Hematopoietic multipotent progenitor cell treated with erythropoietin and hydrocortisone succinate and interleukin-3 and kit ligand, for 4 days (in vitro differentiated cells): ENCODE measurements around the gene PNRC2.
"Not testable (repeated sequence)": the region's sequence is repeated elsewhere in the genome, so short reads cannot be mapped to it uniquely, and the experiment has no call there.

ENCODE experiments used
- DNase-seq: peaks from one replicate; pipeline ENCODE4 v3.0.0-alpha.2; 2015

The PNRC2 gene

GRCh38 chr1:23957096-23957495 lies 2.5 kb upstream of the PNRC2 start:
- no peak for DNase-seq

DNA sequence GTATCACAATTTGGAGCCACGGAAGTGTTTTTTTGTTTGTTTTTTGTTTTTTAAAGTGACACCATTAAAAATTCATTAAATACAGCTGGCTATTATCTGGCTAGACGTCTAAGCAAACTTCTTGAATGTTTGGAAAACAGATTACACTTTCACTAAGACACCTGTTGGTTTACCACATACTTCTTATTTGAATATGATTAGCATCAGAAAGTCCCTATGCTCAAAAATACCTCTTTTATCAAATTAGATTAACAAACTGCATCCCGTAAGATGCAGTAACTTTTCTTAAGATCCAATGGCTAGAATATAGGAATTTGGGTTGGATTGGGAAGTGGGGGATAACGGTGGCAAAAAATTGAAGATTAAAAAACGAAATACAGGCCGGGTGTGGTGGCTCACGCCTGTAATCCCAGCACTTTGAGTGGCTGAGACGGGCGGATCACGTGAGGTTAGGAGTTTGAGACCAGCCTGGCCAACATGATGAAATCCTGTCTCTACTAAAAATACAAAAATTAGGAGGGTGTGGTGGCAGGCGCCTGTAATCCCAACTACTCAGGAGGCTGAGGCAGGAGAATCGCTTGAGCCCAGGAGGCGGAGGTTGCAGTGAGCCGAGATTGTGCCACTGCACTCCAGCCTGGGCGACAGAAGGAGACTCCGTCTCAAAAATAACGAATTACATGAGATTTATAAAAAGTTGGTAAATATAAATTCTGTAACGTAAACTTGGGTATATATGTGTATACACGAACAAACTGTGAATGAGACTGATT lies 1.4 kb upstream of the PNRC2 start:
- DNase-seq: peak; percentile 23

DNA sequence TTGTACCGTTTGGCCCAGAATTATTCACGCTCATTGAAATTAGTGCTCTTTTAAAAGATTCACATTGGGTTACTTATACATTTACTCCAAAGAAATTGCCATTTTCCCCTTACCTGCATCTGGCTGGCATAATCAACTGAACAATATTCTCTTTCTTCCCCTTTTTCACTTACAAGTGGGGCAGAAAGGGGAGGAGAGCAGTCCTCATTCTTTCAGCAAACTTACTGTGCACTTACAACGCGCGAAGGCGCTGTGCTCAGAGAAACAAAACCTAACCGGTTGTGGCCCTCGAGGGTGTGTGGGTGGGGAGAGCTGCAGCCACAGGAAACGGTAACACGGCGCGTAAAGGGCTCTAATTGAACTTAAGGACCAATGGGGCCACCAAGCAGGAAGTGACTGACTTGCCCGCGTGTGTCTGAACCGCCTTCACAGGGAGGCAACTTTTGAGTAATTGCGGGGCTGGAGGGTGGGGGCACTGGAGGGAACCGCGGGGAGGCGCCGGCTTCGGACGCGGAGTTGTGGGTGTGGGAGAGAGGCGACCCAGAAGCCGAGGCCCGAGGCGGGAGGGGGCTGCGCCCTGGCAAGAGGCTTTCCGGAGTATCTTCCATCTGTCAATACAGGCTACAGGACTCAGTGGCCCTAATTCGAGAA lies 693 bp upstream of the PNRC2 start:
- DNase-seq: peak; percentile 99

- DNase-seq: peak; percentile 30
Measured at GRCh38 chr1:23960291-23961020, 828 bp downstream of the PNRC2 start.

GRCh38 chr1:23963617-23964234 lies 4.1 kb downstream of the PNRC2 start:
- DNase-seq: peak; percentile 14

GRCh38 chr1:23964235-23964668 lies 4.6 kb downstream of the PNRC2 start:
- peak; percentile 21 for DNase-seq

DNA sequence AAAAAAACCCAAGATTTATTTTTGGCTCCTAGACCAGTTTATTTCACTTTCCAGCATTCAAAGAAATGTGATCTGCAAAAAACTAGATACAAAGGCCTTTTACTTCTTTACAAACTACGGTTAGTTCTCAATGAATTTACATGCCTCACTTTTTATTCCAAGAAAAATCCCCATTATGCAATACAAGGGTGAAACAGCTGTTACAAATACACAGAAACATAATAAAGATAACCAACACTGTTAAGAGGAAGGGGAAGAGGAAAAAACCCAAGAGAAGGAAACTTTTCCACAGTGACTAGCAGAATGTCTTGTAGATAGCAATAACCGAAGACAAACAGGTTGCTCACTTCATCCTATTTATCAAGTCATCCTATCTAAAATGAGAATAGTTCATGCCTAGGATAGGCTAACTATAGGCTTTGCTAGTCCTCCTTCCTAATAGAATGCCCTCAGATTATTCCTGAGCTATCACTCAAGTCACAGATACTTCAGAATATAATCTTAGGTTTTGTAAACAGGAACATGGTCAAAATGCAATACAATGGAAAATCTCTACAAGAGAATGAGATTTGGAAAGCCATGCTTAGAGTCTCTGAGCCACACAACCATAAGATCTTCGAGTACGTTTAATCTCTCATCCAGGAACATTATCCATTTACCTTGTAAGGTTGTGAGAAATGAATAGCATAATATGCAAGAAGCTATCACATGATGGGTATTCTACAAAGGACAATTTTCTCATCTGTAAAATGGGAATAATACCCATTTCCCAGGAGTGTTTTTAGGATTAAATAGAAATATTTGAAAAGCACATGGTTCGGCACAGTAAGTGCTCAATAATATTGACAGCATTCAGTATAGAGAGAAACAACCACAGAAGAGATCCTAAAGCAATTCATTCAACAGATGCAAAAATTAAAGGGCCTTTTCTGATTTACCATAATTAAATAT lies 5.4 kb downstream of the PNRC2 start:
- peak; percentile 60 for DNase-seq

- no peak for DNase-seq
Measured at GRCh38 chr1:23966973-23967493, 7.4 kb downstream of the PNRC2 start.

GRCh38 chr1:23967871-23968270 lies 8.2 kb downstream of the PNRC2 start:
- no peak for DNase-seq

DNA sequence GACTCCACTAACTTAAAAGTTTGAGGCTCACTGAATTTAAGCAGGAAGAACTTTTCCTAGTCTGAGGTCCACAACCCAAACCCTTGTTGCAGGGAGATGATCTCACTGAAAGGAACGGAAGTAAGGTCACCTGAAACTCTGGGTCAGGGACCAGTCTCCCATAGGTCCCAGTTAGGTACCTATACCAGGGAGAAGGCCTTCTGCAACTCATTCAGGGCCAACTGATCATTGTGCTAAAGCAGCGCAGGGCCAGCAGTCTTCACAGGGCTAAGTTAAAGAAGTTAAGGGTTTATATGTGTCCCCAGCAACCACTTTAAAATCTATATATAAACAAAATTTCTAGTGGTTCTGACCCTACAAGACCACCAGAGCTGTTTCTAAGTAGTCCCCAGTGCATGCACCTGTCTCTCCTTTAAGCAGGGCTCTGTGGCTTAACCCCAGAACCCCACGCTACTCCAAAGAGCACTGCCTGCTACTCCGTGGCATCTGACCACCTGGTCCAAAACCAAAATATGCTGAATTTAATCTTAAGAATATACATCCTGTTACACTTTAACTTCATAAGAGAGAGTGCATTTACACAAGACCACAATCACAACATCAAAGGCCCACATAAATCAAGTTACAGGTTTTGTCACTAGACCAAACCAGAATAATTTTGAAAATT lies 17.7 kb downstream of the PNRC2 start:
- no peak for DNase-seq

DNA sequence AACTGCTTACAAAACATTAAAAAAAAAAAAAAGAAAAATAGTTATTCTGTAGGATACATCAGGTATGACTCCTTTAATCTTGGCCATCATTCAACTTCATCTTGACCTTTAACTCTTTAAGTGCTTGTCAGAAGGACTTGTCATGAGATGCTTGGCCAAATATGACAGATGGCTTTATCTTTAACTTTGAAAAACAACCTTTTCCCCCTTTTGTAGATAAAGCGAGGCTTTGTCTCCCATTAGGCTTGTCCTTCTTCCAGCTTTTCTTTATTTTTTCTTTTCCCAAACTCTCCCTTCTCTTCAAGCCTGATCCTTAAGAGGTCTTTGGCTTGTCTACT lies 18.2 kb downstream of the PNRC2 start:
- DNase-seq: peak; percentile 44

DNA sequence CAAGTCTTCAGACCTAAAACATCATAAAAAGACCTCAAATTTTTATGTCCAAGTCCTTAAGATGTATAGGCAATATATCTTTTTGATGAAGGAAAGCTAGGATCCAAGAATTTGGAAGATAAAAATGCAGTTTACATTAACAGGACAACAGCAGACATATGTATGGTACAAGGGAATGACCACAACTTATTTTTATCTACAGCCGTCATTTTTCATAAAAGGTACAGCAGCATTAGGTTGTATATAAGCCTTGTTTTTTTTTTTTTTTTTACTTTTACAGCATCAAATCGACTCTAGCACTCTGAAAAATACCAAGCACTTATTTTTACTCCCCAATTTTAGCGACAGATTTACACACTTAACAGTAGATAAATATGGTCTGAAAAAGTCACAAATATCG lies 19.2 kb downstream of the PNRC2 start:
- peak; percentile 22 for DNase-seq

DNA sequence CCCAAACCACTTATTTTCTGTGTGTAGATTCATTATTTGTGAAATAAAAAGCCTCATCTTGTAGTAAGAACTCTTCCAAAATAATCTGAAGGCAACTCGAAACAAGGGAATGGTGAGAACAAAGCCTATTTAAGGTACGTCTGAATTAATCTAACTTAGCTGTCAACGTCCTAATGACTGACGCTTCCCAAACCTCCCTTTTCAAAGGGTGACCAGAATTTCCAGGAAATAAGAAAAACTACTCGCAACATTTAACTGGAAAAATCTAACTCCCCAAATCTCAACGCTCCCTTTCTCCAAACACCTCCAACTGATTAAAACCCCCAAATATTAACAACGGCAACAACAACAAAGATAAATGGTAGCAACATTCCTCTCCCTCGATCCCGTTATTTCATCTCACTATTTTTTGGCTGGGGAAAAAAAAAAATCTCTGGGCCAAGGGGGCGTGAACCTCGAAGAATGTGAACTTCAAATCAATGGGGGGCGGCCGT lies 19.8 kb downstream of the PNRC2 start:
- no peak for DNase-seq

DNA sequence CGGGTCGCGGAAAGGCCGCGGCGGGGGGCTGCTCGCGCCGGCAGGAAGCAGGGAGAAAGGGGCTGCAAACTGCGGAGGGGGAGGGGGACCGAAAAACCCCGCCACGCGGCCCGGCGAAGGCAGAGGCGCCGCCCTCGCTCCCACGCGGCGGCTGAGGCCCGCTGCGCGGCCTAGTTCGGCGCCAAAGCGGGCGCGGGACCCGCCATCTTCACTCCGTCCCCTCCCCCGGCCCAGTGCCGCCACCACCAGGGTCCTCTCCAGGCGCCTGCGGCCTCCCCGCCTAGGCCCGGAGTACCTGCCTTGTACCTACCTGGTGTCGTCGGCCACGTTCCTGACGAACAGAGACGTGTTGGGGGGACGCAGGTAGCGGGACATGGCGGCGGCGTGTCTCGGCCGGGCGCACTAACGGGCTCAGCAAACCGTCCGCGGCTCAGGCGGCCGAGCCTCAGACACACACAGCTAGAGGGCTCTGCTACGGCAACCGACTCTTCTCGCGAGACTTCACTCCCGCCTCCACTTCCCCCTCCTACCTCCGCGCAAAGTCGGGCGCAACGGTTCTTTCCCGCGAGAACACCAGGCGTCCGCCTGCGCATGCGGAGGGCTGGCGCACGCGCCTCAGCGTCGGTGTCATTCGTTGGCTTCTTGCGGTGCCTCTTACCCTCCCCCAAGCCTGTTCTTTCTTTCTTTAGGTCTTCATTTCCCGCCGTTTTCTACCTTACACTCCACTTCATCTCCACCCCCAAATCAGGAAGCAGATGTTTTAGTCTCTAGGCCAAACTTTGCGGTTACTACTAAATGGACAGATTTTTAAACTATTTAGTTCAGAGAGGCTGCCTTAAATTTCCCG lies 20.5 kb downstream of the PNRC2 start, which contains the start of gene SRSF10:
TSS of gene SRSF10 (minus strand) at position 447 of the 847 bp plus-strand sequence. CDS start at position 375, 72 bp downstream.
- DNase-seq: peak; percentile 100

GRCh38 chr1:23980728-23981070 lies 21.1 kb downstream of the PNRC2 start:
- peak; percentile 86 for DNase-seq

- peak; percentile 71 for DNase-seq
Measured at GRCh38 chr1:23984417-23985186, 25.0 kb downstream of the PNRC2 start.

- not testable (repeated sequence) for DNase-seq
Measured at GRCh38 chr1:23987038-23987437, 27.4 kb downstream of the PNRC2 start.

DNA sequence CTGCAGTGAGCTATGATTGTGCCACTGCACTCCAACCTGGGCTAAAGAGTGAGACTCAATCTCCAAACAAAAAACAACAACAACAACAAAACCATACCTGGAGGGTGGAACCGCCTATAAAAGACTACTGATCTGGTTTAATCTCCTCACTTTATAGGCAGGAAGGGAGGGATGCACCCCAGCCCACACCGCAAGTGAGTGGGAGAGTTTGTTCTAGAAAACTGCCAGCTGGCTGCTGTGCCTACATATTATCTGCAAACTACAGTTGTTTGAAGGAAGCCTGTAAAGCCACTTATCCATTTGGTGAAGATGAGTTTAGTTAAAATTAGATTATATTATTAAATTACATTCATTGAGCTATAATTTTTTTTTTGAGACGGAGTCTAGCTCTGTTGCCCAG lies 29.6 kb downstream of the PNRC2 start:
- peak; percentile 61 for DNase-seq

- not testable (repeated sequence) for DNase-seq
Measured at GRCh38 chr1:23992011-23992410, 32.4 kb downstream of the PNRC2 start.
